Raji (cell line): Measurements from ENCODE around the gene PRDM1.

Experiments
- POLR2A ChIP-seq: IDR thresholded peaks from 2 replicates; pipeline ENCODE4 v1.6.1; 2011; ENCODE audit warnings: low read depth, low read length, control low read depth; ENCODE audit not compliant: insufficient read depth

The PRDM1 gene

DNA sequence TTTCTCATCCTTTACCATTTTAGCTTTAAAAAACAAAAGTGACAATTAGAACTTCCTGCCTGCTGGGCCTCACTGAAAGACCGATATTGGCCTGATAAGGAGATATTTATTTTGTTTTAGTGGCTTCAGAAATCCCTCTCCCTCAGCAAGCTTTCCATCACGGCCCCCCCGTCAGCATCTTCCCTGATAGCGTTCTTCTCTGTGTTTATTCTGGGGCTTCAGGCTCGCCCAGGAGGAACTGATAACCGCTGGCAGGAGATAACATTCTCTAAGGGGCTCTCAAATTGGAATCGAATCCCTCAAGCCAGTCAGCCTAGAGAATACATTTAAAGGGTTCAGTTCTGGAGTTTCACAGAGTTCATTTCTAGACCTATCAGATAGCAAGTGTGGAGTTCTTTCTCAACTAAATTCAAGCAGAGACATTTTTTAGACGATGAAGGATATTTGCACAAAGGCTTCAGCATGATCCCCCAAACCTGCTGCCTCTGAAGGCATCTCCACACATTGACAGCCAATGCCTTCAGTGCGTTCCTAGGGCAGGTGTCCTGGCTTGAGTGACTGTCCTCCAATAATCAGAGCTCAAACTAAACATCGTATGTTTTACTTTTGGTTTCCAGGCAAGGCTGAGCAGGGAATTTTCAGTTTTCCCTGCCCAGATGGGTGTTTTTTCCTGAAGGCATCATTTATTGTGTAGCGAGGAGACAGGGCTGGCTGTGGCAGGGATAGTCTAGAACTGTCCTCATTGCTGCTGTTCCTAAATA is 17.0 kb downstream of the PRDM1 start:
- TF ChIP-seq POLR2A, result no peak

DNA sequence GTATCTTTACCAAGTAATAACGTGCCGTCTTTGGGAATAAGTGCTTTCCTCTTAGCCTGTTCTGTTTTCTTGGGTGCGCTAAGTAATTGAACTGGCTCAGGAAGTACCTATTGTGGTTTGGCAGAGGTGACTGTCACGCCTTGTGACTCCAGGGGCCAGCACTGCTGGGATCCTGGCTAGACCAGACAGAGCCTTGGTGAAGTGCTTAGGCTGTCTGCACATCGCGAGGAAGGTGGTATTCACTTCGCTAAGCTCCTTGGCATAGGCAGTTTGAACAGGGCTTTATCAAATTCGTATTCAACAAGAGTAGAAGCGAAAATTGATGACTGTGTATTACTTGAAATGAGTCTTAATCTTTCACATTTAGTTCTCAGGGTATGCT is 17.6 kb downstream of the PRDM1 start:
- no peak for TF ChIP-seq POLR2A

DNA sequence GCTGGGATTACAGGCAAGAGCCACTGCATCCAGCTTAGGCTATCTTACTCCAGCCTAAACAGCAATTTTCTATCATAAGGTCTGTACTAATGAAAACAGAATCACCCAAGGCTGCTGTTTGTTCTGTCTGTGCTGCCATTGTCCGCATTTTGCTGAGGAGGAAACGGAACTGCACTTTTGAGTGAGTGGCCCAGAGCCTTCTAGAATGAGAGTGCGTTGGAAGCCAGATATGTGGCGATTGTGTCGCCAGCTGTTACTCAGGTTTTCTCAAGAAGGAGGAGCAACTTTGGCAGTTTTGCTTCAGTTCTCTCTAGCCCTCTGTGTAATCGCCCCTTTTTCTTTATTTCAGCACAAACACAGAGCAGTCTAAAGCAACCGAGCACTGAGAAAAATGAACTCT is 18.3 kb downstream of the PRDM1 start:
- no peak for TF ChIP-seq POLR2A

DNA sequence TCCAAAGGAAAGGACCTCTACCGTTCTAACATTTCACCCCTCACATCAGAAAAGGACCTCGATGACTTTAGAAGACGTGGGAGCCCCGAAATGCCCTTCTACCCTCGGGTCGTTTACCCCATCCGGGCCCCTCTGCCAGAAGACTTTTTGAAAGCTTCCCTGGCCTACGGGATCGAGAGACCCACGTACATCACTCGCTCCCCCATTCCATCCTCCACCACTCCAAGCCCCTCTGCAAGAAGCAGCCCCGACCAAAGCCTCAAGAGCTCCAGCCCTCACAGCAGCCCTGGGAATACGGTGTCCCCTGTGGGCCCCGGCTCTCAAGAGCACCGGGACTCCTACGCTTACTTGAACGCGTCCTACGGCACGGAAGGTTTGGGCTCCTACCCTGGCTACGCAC is 18.8 kb downstream of the PRDM1 start:
- no peak for TF ChIP-seq POLR2A

DNA sequence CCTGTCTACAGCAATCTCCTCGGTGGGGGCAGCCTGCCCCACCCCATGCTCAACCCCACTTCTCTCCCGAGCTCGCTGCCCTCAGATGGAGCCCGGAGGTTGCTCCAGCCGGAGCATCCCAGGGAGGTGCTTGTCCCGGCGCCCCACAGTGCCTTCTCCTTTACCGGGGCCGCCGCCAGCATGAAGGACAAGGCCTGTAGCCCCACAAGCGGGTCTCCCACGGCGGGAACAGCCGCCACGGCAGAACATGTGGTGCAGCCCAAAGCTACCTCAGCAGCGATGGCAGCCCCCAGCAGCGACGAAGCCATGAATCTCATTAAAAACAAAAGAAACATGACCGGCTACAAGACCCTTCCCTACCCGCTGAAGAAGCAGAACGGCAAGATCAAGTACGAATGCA is 19.4 kb downstream of the PRDM1 start:
- no peak for TF ChIP-seq POLR2A

DNA sequence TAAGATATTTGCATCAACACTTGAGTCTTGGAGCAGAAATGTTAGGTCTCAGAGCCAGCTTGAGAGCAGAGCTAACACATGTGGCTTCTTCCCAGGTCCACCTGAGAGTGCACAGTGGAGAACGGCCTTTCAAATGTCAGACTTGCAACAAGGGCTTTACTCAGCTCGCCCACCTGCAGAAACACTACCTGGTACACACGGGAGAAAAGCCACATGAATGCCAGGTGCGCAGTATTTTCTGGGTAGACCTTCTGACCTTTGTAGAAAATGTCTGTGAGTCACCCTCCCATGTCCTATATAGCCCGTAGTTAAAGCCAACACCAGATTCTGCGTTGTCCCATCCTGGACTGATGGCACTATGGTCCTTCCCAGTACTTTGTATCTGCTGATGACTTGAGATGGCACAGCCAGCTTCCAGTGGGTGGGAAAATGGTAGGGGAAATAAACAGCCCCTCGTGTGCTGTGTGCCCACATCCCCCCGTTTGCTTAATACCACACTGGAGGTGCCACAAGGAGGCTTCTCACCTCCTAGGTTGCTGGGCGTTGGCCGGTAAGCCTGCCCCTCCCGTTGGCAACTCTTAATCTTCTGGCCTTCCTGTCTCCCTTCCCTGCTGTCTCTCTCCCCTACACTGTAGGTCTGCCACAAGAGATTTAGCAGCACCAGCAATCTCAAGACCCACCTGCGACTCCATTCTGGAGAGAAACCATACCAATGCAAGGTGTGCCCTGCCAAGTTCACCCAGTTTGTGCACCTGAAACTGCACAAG is 20.3 kb downstream of the PRDM1 start:
- no peak for TF ChIP-seq POLR2A

DNA sequence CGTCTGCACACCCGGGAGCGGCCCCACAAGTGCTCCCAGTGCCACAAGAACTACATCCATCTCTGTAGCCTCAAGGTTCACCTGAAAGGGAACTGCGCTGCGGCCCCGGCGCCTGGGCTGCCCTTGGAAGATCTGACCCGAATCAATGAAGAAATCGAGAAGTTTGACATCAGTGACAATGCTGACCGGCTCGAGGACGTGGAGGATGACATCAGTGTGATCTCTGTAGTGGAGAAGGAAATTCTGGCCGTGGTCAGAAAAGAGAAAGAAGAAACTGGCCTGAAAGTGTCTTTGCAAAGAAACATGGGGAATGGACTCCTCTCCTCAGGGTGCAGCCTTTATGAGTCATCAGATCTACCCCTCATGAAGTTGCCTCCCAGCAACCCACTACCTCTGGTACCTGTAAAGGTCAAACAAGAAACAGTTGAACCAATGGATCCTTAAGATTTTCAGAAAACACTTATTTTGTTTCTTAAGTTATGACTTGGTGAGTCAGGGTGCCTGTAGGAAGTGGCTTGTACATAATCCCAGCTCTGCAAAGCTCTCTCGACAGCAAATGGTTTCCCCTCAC is 21.0 kb downstream of the PRDM1 start:
- TF ChIP-seq POLR2A, result no peak

DNA sequence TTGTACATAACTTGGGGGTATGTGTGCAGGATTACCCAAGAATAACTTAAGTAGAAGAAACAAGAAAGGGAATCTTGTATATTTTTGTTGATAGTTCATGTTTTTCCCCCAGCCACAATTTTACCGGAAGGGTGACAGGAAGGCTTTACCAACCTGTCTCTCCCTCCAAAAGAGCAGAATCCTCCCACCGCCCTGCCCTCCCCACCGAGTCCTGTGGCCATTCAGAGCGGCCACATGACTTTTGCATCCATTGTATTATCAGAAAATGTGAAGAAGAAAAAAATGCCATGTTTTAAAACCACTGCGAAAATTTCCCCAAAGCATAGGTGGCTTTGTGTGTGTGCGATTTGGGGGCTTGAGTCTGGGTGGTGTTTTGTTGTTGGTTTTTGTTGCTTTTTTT is 22.0 kb downstream of the PRDM1 start:
- no peak for TF ChIP-seq POLR2A

DNA sequence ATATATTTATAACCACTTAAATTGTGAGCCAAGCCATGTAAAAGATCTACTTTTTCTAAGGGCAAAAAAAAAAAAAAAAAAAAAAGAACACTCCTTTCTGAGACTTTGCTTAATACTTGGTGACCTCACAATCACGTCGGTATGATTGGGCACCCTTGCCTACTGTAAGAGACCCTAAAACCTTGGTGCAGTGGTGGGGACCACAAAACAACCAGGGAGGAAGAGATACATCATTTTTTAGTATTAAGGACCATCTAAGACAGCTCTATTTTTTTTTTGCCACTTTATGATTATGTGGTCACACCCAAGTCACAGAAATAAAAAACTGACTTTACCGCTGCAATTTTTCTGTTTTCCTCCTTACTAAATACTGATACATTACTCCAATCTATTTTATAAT is 22.9 kb downstream of the PRDM1 start:
- no peak for TF ChIP-seq POLR2A

DNA sequence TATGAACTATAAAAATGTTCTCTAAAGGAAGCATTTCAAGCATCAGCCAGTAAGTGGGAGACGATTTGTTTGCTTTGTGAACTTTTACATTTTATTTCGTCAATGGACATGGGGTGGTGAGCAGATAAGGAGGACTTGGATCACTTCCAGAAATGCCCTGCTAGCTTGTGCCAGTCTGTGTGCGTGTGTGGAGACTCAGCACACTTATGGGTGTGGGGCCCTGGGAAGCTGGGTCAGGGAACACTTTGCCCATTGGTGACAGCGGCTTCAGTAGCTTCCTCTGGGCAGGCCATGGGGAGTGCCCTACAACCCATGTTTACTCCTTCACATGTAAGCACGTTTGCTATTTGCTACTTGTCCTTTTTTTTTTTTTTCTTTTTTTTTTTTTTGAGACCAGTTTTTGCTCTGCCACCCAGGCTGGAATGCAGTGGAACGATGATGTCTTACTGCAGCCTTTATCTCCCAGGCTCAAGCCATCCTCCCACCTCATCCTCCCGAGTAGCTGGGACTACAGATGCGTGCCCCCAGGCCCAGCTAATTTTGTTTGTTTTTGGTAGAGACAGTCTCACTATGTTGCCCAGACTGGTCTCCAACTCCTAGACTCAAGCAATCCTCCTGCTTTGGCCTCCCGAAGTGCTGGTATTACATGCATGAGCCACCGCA is 24.2 kb downstream of the PRDM1 start:
- TF ChIP-seq POLR2A, result no peak

DNA sequence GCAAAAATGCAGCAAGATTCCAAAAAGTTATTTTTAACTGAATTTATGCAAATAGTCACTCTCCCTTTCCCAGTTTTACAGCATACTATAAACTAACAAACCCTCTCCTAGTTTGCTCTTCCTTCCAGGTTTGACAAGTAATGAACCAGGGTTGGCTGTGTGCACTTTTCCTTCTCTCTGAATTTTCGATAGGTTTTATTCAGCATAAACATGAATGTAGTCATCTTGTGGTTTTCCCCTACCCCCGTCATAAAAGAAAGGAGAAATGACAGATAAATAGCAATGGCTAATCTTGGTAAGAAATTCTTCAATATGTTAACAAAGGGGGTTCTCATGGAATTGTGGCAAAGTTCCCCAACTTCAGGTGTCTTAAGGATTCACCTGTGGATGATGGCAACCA is 26.3 kb downstream of the PRDM1 start:
- no peak for TF ChIP-seq POLR2A

DNA sequence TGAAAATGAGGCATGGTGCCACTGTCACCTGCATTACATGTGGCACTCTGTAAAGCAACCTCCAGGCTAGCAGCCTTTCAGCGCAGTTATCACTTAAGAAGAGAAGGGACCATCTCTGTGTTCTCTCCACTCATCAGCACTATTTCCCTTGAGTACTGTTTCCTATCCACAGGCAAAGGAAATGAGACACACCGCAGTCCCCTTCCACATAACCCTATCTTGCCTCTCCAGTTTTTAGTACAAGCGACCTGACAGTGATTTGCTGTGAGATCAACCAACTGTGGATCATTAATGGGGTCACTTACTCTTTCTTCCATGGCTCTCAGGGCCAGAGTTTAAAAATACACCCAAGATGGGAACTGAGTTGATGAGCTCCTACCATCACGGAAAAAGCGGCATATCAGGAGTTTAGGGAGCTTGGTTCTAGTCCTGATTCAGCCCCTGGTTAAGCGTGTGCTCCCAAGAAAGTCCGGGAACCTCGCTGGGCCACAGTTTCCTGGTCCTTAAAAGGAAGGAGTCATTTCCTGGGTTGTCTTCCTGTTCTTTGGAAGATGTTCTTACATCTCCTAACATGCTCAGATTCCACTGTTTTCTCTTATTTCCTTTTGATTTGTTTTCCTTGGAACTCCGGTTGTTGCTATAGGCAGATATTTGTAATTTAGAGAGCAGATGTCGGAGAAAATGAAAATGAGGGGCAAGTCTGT is 27.3 kb downstream of the PRDM1 start:
- no peak for TF ChIP-seq POLR2A

DNA sequence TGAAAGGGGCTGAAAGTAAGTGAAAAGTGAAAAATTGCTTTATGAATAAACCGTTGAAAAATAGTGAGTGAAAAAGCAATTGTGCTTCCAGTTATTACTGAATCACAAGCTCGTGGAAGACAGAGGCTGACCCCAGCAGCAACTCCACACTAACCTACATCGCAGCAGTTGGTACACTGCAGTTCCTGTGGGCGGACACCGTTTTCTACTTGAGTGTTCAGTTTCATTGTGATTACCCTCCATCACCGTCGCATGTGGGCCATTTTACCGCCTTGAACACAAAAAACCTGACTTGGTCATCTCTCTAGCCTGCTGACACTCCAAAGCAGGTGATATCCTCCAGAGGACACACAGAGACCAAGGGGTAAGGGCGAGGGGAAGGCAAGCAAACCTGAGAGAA is 28.4 kb downstream of the PRDM1 start:
- TF ChIP-seq POLR2A, result no peak

DNA sequence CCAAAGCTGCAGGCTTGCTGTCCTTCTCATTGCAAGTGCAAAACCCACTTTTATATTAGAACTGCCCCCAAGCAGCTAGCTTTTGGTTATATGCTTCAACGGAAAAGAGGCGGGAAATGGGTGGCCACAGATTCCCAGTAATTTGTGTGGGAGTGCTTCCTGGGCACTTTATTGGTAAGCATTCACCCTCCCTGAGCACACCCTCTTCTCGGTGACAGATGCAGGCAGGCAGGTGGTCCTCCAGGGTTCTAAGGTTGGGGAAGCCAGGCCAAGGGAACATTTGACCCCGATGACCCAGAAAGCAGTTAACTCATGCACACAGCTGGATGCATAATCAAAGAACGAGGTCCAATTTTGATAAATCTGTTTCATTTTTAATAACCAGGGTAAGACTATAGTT is 29.1 kb downstream of the PRDM1 start:
- no peak for TF ChIP-seq POLR2A
